ENCODE results near the gene HOXD8. TPM values are rescaled to one million over a fixed set of nuclear protein-coding genes. Genes with fewer than 3 reads are reported as not detected.

Gene HOXD8
- total RNA-seq, 1 donor from 2014 or later = not detected

DNA sequence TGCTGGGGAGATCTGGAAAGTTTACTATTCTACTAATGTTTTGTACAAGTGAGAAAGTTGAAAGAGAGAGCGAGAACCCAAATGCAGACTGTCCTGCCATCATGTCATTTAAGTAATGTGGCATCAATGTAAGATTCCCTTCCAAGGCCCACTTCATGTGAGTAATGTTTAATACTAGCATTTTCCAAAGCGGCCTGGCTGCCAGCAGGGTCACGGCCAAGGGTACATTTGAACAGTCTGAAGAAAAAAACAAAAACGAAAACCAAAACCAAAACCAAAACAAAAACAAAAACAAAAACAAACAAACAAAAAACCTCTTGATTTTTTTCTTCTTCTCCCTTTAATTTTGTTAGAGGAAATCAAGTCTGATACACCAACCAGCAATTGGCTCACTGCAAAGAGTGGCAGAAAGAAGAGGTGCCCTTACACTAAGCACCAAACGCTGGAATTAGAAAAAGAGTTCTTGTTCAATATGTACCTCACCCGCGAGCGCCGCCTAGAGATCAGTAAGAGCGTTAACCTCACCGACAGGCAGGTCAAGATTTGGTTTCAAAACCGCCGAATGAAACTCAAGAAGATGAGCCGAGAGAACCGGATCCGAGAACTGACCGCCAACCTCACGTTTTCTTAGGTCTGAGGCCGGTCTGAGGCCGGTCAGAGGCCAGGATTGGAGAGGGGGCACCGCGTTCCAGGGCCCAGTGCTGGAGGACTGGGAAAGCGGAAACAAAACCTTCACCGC, 10.7 kb upstream of the HOXD8 start:
- TF ChIP-seq, protein P1, sequence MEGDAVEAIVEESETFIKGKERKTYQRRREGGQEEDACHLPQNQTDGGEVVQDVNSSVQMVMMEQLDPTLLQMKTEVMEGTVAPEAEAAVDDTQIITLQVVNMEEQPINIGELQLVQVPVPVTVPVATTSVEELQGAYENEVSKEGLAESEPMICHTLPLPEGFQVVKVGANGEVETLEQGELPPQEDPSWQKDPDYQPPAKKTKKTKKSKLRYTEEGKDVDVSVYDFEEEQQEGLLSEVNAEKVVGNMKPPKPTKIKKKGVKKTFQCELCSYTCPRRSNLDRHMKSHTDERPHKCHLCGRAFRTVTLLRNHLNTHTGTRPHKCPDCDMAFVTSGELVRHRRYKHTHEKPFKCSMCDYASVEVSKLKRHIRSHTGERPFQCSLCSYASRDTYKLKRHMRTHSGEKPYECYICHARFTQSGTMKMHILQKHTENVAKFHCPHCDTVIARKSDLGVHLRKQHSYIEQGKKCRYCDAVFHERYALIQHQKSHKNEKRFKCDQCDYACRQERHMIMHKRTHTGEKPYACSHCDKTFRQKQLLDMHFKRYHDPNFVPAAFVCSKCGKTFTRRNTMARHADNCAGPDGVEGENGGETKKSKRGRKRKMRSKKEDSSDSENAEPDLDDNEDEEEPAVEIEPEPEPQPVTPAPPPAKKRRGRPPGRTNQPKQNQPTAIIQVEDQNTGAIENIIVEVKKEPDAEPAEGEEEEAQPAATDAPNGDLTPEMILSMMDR (IDR thresholded peaks at IDR 0.05) = peak; percentile 75
- TF ChIP-seq EZH2 (IDR thresholded peaks at IDR 0.05) = peak; percentile 81
- TF ChIP-seq EZH2phosphoT487 (IDR thresholded peaks at IDR 0.05) = peak; percentile 78
- Histone ChIP-seq H3K9me3 (ENCODE audit: low read depth) (no peaks in the 10 kb centered on the region), H3K36me3 (no peaks in the 10 kb centered on the region), H3K27me3 (peaks cover 100% of the 10 kb centered on the region), H3K27ac (no peak overlapping the region), H3K4me2 (no peak overlapping the region), H4K20me1 (ENCODE audit: low read depth) (peaks cover 88% of the 10 kb centered on the region), H3K79me2 (ENCODE audit: low read depth) (no peaks in the 10 kb centered on the region), H3K4me1 (no peaks in the 10 kb centered on the region), H3F3A (ENCODE audit: low read depth) (no peaks in the 10 kb centered on the region), H3K9ac (no peak overlapping the region), H2AFZ (replicated peaks) (no peak overlapping the region), H3K4me3 (no peak overlapping the region)
- Mint-ChIP-seq H3K36me3 (peaks cover 6% of the 10 kb centered on the region), H3K9me3 (peaks cover 18% of the 10 kb centered on the region), H3K4me1 (peaks cover 4% of the 10 kb centered on the region), H3K27me3 (ENCODE audit: insufficient read depth, low read depth) (peaks cover 84% of the 10 kb centered on the region), H3K27ac (no peak overlapping the region), H3K4me3 (peak overlapping the region; percentile 0)
- DNase-seq (ENCODE audit: low spot score) = peak; percentile 82

- no peak overlapping the region for H3K4me3 Mint-ChIP-seq
- Histone ChIP-seq H4K20me1 (ENCODE audit: low read depth) (peaks cover 87% of the 10 kb centered on the region), H2AFZ (replicated peaks) (no peak overlapping the region), H3K4me1 (no peaks in the 10 kb centered on the region), H3K9ac (no peak overlapping the region), H3K79me2 (ENCODE audit: low read depth) (no peaks in the 10 kb centered on the region), H3K27me3 (peaks cover 100% of the 10 kb centered on the region), H3K36me3 (no peaks in the 10 kb centered on the region), H3K4me3 (no peak overlapping the region), H3F3A (ENCODE audit: low read depth) (no peaks in the 10 kb centered on the region), H3K27ac (no peak overlapping the region), H3K9me3 (ENCODE audit: low read depth) (no peaks in the 10 kb centered on the region), H3K4me2 (no peak overlapping the region)
- TF ChIP-seq, protein P1 (IDR thresholded peaks at IDR 0.05) = no peak
- H3K36me3 Mint-ChIP-seq = peaks cover 6% of the 10 kb centered on the region
- H3K4me1 Mint-ChIP-seq = peaks cover 5% of the 10 kb centered on the region
- H3K27ac Mint-ChIP-seq = no peak overlapping the region
- H3K9me3 Mint-ChIP-seq = peaks cover 20% of the 10 kb centered on the region
- H3K27me3 Mint-ChIP-seq (ENCODE audit: insufficient read depth, low read depth) = peaks cover 84% of the 10 kb centered on the region
- DNase-seq (ENCODE audit: low spot score) = no peak
Observed at GRCh38 chr2:176120364-176121189, 8.9 kb upstream of the HOXD8 start.

- peak overlapping the region; percentile 63 for H3K4me3 Mint-ChIP-seq
Observed at GRCh38 chr2:176121190-176122051, 8.1 kb upstream of the HOXD8 start.

More at GRCh38 chr2:176121190-176122051, 8.1 kb upstream of the HOXD8 start:
- no peak for DNase-seq (ENCODE audit: low spot score)
- Histone ChIP-seq H4K20me1 (ENCODE audit: low read depth) (peaks cover 87% of the 10 kb centered on the region), H3F3A (ENCODE audit: low read depth) (no peaks in the 10 kb centered on the region), H3K9ac (no peak overlapping the region), H3K36me3 (no peaks in the 10 kb centered on the region), H3K4me3 (no peak overlapping the region), H3K9me3 (ENCODE audit: low read depth) (no peaks in the 10 kb centered on the region), H3K4me2 (no peak overlapping the region), H3K27me3 (peaks cover 100% of the 10 kb centered on the region), H3K4me1 (no peaks in the 10 kb centered on the region), H3K27ac (no peak overlapping the region), H2AFZ (replicated peaks) (no peak overlapping the region), H3K79me2 (ENCODE audit: low read depth) (no peaks in the 10 kb centered on the region)
- H3K4me1 Mint-ChIP-seq = peaks cover 5% of the 10 kb centered on the region
- peaks cover 17% of the 10 kb centered on the region for H3K9me3 Mint-ChIP-seq
- TF ChIP-seq EZH2 (IDR thresholded peaks at IDR 0.05) = peak; percentile 83
- TF ChIP-seq, protein P1 (IDR thresholded peaks at IDR 0.05) = no peak
- peak; percentile 91 for TF ChIP-seq EZH2phosphoT487 (IDR thresholded peaks at IDR 0.05)
- H3K36me3 Mint-ChIP-seq = peaks cover 6% of the 10 kb centered on the region
- no peak overlapping the region for H3K27ac Mint-ChIP-seq
- peaks cover 84% of the 10 kb centered on the region for H3K27me3 Mint-ChIP-seq (ENCODE audit: insufficient read depth, low read depth)

Data from neural progenitor cell (in vitro differentiated cells).